GM12874 (cell line): ENCODE results near the gene FTL.

Experiments used
- CTCF ChIP-seq: IDR thresholded peaks from 2 replicates; pipeline ENCODE4 v1.5.1; 2011; ENCODE audit warnings: low read depth, mild to moderate bottlenecking, control low read depth, low read length, moderate library complexity; ENCODE audit not compliant: insufficient read depth

Gene FTL

GRCh38 chr19:49014123-49014869 lies 49.2 kb downstream of the FTL start:
- TF ChIP-seq CTCF: no peak

DNA sequence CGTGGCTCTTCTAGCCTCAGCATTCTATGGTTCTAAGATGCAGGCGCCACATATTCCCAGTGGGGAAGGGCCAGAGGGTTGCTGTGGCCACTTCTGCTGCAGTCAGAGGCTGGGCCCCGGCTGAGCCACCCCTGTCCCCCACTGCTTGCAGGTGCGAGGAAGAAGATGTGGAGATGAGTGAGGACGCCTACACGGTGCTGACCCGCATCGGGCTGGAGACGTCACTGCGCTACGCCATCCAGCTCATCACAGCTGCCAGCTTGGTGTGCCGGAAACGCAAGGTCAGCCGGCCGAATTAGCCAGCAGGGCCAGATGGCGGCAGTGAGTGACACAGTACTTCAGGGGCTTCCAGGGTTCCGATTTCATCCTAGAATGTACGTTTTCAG lies 49.8 kb downstream of the FTL start:
- TF ChIP-seq CTCF: no peak

GRCh38 chr19:49016067-49016839 lies 51.1 kb downstream of the FTL start:
- TF ChIP-seq CTCF: no peak
